NCI-H146 treated with DMSO at 0.1 percent for 48 hours (cell line): ENCODE measurements around the gene FZR1.

Experiments
- DNase-seq: peaks from one replicate; lab custom pipeline; 2025; ENCODE audit not compliant: unreplicated experiment; lab: John Stamatoyannopoulos, UW

FZR1 gene

GRCh38 chr19:3513229-3514140 lies 7.4 kb downstream of the FZR1 start:
- DNase-seq: no peak

GRCh38 chr19:3514930-3515329 lies 8.8 kb downstream of the FZR1 start:
- DNase-seq: no peak

GRCh38 chr19:3515891-3516422 lies 9.8 kb downstream of the FZR1 start:
- no peak for DNase-seq

GRCh38 chr19:3516675-3517207 lies 10.6 kb downstream of the FZR1 start:
- DNase-seq: no peak

GRCh38 chr19:3517638-3518037 lies 11.5 kb downstream of the FZR1 start:
- DNase-seq: no peak

GRCh38 chr19:3518255-3518654 lies 12.1 kb downstream of the FZR1 start:
- no peak for DNase-seq

- no peak for DNase-seq
Observed at GRCh38 chr19:3518659-3519058, 12.5 kb downstream of the FZR1 start.

- no peak for DNase-seq
Observed at GRCh38 chr19:3519126-3519525, 13.0 kb downstream of the FZR1 start.

GRCh38 chr19:3520166-3521103 lies 14.3 kb downstream of the FZR1 start:
- no peak for DNase-seq

- no peak for DNase-seq
Observed at GRCh38 chr19:3521104-3521445, 15.0 kb downstream of the FZR1 start.

- no peak for DNase-seq
Observed at GRCh38 chr19:3522421-3523360, 16.6 kb downstream of the FZR1 start.

GRCh38 chr19:3523361-3524077 lies 17.4 kb downstream of the FZR1 start:
- no peak for DNase-seq

GRCh38 chr19:3524078-3524842 lies 18.1 kb downstream of the FZR1 start:
- no peak for DNase-seq

GRCh38 chr19:3524904-3525451 lies 18.9 kb downstream of the FZR1 start:
- DNase-seq: no peak

- no peak for DNase-seq
Observed at GRCh38 chr19:3526507-3527237, 20.6 kb downstream of the FZR1 start.

- DNase-seq: no peak
Observed at GRCh38 chr19:3527238-3527910, 21.3 kb downstream of the FZR1 start.

GRCh38 chr19:3528080-3528479 lies 22.0 kb downstream of the FZR1 start:
- DNase-seq: no peak
